DMS 273 treated with DMSO at 0.1 percent for 48 hours (cell line): ENCODE measurements around the gene MFAP4.

Experiments used
- DNase-seq: peaks from one replicate; lab custom pipeline; 2025; lab: John Stamatoyannopoulos, UW

MFAP4 gene

GRCh38 chr17:19385521-19385983 is 1.4 kb downstream of the MFAP4 start:
- no peak for DNase-seq

DNA sequence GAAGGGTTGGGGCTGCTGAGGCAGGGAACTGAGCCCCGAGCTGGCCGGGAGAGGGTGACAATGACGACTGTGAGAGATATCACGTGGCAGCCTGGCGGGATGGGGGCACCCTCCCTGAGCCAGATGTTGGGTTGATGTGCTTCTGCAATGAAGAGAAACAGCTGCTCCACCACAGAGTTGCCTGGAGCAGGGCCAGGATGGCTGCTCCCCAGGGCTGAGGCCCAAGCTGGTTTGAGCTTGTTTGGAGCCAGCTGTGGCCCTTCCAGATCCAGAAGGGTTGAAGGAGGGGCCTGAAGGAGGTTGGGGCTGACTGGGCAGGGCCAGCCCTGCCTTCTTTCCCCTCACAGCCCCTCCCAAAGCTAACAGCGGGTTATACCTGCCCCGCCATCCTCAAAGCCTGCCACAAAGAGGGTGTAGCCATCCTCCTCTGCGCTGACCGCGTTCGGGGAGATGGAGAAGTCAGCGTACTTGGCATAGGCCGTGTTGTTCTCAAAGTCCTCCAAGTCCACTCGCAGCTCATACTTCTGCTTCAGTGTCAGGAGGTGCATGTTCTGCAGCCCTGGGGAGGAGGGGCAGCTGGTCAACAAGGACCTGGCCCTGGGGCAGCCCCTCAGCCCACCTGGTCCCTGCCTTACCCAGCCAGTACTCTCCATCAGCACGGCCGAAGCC is 2.1 kb downstream of the MFAP4 start:
- DNase-seq: peak; percentile 93

GRCh38 chr17:19383681-19384470 is 3.1 kb downstream of the MFAP4 start:
- no peak for DNase-seq

DNA sequence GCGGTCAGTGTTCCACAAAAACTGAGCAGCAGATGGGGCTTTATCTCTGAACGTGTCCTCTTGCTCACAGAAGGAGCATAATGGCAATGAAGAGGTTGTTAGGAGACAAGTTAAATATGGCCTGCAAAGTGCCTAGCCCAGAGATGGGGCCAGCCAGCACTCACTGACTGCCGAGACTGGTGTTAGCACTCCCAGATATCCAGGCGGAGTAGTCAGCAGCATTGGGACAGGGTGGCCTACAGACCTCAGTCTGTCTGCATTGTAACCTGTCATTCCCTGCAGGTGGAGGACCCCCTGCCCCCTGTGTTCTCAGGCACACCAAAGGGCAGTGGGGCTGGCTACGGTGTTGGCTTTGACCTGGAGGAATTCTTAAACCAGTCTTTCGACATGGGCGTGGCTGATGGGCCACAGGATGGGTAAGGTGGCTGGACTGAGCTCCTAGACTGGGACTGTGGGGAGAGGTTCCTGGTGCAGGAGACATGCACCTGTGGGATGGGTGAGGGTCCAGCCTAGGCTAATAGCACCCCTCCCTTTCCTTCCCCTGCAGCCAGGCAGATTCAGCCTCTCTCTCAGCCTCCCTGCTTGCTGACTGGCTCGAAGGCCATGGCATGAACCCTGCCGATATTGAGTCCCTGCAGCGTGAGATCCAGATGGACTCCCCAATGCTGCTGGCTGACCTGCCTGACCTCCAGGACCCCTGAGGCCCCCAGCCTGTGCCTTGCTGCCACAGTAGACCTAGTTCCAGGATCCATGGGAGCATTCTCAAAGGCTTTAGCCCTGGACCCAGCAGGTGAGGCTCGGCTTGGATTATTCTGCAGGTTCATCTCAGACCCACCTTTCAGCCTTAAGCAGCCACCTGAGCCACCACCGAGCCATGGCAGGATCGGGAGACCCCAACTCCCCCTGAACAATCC is 4.2 kb downstream of the MFAP4 start:
- no peak for DNase-seq

DNA sequence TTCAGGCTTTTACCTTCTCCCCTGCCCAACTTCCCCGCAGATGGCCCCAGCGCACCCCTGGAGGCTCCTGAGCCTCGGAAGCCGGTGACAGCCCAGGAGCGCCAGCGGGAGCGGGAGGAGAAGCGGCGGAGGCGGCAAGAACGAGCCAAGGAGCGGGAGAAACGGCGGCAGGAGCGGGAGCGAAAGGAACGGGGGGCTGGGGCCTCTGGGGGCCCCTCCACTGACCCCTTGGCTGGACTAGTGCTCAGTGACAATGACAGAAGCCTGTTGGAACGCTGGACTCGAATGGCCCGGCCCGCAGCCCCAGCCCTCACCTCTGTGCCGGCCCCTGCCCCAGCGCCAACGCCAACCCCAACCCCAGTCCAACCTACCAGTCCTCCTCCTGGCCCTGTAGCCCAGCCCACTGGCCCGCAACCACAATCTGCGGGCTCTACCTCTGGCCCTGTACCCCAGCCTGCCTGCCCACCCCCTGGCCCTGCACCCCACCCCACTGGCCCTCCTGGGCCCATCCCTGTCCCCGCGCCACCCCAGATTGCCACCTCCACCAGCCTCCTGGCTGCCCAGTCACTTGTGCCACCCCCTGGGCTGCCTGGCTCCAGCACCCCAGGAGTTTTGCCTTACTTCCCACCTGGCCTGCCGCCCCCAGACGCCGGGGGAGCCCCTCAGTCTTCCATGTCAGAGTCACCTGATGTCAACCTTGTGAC is 5.1 kb downstream of the MFAP4 start:
- DNase-seq: no peak

- no peak for DNase-seq
Measured at GRCh38 chr17:19381361-19381740, 5.6 kb downstream of the MFAP4 start.

DNA sequence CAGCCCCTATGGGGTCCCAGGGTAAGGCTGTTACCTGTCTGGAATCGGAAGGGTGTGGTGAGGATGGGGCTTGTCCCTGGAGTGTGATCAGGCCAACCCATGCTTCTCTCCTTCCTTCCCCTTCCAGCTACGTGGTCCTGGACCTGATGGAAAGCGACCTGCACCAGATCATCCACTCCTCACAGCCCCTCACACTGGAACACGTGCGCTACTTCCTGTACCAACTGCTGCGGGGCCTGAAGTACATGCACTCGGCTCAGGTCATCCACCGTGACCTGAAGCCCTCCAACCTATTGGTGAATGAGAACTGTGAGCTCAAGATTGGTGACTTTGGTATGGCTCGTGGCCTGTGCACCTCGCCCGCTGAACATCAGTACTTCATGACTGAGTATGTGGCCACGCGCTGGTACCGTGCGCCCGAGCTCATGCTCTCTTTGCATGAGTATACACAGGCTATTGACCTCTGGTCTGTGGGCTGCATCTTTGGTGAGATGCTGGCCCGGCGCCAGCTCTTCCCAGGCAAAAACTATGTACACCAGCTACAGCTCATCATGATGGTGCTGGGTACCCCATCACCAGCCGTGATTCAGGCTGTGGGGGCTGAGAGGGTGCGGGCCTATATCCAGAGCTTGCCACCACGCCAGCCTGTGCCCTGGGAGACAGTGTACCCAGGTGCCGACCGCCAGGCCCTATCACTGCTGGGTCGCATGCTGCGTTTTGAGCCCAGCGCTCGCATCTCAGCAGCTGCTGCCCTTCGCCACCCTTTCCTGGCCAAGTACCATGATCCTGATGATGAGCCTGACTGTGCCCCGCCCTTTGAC is 6.3 kb downstream of the MFAP4 start:
- no peak for DNase-seq

GRCh38 chr17:19379361-19380065 is 7.5 kb downstream of the MFAP4 start:
- DNase-seq: no peak

GRCh38 chr17:19378416-19379360 is 8.3 kb downstream of the MFAP4 start, which contains the start of gene MAPK7:
Gene MAPK7, plus strand, starts transcription at chr17:19378498. Its CDS starts 403 bp downstream, at chr17:19378901.
- DNase-seq: no peak

- DNase-seq: peak; percentile 97
Measured at GRCh38 chr17:19377602-19378415, 9.2 kb downstream of the MFAP4 start.

DNA sequence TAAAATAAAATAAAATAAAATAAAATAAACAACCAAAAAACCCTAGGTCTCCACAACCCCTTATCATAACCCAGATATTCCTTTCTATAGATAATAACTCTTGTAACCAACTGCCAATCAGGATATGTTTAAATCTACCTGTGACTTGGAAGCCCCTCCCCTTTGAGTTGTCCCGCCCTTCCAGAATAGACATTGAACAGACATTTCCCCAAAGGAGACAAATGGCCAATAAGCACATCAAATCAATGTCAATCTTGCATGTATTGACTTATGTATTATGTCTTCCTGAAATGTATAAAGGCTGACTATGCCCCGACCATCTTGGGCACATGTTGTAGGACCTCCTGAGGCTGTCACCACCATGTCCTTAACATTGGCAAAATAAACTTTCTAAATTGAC is 10.2 kb downstream of the MFAP4 start:
- no peak for DNase-seq

DNA sequence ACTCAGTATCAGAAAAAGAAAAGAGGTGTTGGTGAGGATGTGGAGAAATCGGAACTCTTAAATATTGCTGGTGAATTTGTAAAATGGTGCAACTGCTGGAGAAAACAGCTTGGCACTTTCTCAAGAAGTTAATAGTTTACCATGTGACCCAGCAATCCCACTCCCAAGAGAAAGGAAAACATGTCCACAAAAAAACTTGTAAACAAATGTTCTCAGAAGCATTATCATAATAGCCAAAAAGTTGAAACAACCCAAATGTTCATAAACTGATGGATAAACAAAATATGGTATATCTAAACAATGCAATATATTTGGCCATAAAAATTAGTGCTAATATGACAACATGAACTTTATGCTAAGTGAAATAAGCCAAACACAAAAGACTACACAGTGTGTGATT is 11.3 kb downstream of the MFAP4 start:
- DNase-seq: no peak

GRCh38 chr17:19374136-19374535 is 12.9 kb downstream of the MFAP4 start:
- no peak for DNase-seq

DNA sequence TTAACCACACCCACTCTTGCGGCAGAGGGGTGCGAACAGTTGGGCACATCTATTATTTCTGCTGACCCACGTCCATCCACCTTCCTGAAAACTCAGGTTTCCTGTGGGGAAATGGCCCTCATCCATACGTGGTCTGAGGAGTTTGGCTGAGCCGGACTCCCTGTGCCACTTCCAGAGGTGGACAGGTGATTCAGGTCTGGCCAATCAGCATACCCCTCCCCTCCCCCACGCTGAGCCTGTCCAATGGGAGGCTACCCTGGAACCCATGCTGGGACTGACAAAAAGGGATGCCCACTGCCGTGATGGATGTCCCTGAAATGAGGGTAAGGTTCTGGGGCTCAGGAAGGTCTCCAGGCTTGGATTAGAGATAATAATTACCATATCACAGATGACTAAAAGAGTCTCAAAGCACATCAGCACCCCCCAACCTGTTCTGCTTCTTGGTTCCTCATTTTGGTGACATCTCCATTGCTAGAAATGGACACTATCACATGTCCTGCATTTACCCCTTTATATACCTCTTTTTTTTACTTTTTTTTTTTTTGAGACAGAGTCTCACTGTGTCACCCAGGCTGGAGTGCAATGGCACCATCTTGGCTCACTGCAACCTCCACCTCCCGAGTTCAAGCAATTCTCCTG is 14.0 kb downstream of the MFAP4 start:
- no peak for DNase-seq

DNA sequence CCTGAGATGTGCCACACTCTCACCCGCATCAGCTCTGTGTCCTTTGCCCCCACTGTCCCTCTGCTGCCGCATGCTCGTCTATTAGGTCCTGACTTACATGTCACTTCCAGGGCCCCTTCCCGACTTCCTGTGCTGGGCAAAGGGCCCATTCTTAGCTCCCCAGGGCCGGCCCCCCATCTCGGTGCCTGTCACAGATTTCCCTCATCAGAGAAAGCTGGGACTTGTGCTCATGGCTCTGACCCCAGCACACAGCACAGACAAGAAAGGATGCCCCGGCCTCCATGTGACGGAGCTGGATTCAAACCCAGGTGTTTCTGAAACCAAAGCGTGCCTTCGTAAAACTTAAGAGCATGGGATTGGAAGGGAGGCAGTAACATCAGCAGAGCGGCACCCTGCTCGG is 14.6 kb downstream of the MFAP4 start:
- no peak for DNase-seq

DNA sequence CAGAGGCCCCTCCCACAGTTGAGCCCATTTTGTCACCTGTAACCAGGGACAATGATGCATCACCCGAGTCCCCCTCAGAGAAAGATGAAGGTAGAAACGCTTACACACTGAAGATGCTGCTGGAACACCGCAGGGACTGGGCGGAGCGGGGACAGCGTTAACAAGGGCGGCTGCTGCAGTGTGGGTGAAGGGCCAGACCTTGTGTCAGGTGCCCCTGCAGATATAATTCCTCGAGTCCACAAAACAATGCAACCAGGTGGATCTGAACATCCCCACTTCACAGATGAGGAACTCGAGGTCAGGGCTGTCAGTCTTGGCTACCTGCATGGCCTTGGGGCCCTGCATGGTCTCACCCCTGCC is 15.0 kb downstream of the MFAP4 start:
- no peak for DNase-seq

DNA sequence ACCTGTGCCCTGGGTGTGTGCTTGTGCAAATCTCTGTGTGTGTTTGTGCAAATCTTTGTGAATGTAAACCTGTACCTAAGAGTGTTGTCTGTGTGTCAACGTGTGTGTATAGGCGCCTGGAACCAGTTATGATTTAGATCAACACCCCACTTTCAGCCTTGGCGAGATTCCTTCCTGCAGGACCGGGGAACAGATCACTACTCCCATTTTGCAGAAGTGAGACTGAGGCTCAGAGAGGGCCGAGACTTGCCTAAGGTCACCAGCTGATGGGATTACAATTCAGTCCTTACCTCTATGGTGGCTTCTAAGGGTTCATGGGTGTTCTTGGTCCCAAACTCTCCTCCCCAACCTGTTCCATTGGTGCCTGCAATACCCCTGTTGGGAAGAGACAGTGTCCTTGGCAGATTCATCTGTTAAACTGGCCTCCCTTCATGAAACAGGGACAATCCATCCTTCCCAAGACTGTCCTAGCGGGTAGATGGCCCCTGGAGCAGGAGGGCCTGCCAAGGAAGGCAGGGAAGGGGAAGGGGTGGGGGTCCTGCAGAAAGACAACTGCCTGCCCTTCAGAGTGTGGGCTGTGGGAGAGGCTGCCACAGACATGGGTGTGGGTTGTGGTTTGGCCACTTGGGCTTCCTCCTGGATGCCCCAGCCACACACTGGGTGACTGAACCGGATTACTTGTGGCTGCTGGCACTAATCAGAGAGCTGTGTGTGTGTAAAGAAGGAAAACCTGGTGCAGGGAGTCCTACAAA is 15.6 kb downstream of the MFAP4 start:
- no peak for DNase-seq
